ENCODE results near the gene ISG20L2.
A peak's percentile ranks its signal among the peaks of the same experiment; 100 is the strongest.

Gene ISG20L2

DNA sequence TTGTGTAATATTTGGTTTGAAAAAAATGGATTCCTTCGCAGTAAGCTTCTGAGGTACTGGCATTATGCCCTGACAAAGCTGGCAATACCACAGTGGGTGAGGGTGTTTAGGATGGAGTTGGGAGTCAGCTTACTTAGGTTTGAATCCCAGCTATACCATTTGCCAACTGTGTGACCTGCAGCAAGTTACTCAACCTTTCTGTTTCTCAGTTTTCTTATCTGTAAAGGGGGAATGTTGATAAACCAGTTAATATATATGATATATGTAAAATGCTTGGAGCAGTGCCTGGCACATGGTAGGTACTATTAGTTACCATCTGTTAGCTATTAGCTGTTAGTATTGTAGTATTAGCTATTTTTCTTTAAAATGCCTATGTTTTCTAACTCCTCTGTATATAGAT is 27.8 kb upstream of the ISG20L2 start:
- no peak for DNase-seq (ENCODE audit: extremely low read depth, insufficient read length)
- no peaks in the 10 kb centered on the region for H3K27me3 ChIP-seq (replicated peaks; ENCODE audit: control insufficient read depth, insufficient read depth, low read length)
- no peak for TF ChIP-seq CTCF (IDR thresholded peaks at IDR 0.05; ENCODE audit: insufficient read depth, low read length, poor library complexity, severe bottlenecking)
- no peak overlapping the region for H3K4me3 ChIP-seq (replicated peaks; ENCODE audit: low read depth, low read length)
- no peaks in the 10 kb centered on the region for H3K36me3 ChIP-seq (ENCODE audit: control insufficient read depth, insufficient read depth, low read length)

DNA sequence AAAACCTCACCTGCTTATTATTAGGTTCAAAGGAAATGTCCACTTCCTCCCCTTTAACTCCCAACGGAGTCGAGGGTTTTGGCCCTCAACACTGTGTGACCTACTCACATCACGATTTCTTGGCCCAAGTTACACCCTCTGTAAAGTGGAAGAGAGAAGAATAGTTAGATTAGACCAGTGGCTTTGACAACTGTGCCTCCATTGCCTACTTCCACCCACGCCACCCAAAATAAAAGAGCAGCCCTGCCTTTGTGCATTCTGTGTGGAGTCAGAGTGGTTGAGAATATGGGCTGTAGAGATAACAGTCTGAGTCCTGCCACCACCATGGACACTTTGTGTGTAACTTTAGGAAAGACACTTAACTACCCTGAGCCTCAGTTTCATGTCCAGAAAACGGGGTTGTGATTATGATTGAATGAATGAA is 27.0 kb upstream of the ISG20L2 start:
- H3K4me3 ChIP-seq (replicated peaks; ENCODE audit: low read depth, low read length), result no peak overlapping the region
- DNase-seq (ENCODE audit: extremely low read depth, insufficient read length), result no peak
- H3K36me3 ChIP-seq (ENCODE audit: control insufficient read depth, insufficient read depth, low read length), result no peaks in the 10 kb centered on the region
- H3K27me3 ChIP-seq (replicated peaks; ENCODE audit: control insufficient read depth, insufficient read depth, low read length), result no peaks in the 10 kb centered on the region
- no peak for TF ChIP-seq CTCF (IDR thresholded peaks at IDR 0.05; ENCODE audit: insufficient read depth, low read length, poor library complexity, severe bottlenecking)

- TF ChIP-seq CTCF (IDR thresholded peaks at IDR 0.05; ENCODE audit: insufficient read depth, low read length, poor library complexity, severe bottlenecking), result no peak
- no peaks in the 10 kb centered on the region for H3K27me3 ChIP-seq (replicated peaks; ENCODE audit: control insufficient read depth, insufficient read depth, low read length)
- H3K36me3 ChIP-seq (ENCODE audit: control insufficient read depth, insufficient read depth, low read length), result no peaks in the 10 kb centered on the region
- H3K4me3 ChIP-seq (replicated peaks; ENCODE audit: low read depth, low read length), result no peak overlapping the region
- no peak for DNase-seq (ENCODE audit: extremely low read depth, insufficient read length)
Measured at GRCh38 chr1:156754219-156754618, 25.7 kb upstream of the ISG20L2 start.

DNA sequence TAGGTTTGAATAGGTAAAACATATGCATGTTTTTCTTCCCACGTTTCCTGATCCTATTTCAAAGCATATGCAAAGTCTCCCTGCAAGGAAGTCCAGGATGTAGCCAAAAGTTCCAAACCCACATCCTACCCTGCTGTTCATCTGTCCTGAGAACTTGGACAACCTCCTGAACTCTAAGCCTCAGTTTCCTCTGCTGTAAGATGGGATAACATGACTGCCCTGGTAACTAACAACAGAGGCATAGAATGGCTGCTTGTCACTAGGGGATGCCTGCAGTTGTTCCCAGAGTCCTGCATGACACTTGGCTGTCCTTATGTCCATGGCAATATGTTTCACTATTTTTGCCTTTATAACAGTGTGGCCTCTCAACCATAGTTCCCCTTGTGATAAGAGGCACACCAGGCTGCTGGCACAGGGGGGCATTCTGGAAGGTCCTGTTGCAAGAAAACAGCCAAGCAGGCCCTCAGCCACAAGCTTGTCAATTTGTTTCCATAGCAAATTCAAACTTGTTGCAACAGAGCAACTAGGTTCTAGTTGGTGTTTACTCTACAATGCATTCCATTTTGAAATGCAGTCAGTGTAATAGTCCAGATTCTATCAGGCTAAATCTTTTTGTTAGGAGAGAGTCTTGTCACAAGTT is 24.4 kb upstream of the ISG20L2 start:
- Histone ChIP-seq H3K4me3 (replicated peaks; ENCODE audit: low read depth, low read length) (peak overlapping the region; percentile 93), H3K27me3 (replicated peaks; ENCODE audit: control insufficient read depth, insufficient read depth, low read length) (no peaks in the 10 kb centered on the region), H3K36me3 (ENCODE audit: control insufficient read depth, insufficient read depth, low read length) (no peaks in the 10 kb centered on the region)
- TF ChIP-seq CTCF (IDR thresholded peaks at IDR 0.05; ENCODE audit: insufficient read depth, low read length, poor library complexity, severe bottlenecking), result no peak
- no peak for DNase-seq (ENCODE audit: extremely low read depth, insufficient read length)

- Histone ChIP-seq H3K36me3 (ENCODE audit: control insufficient read depth, insufficient read depth, low read length) (no peaks in the 10 kb centered on the region), H3K27me3 (replicated peaks; ENCODE audit: control insufficient read depth, insufficient read depth, low read length) (no peaks in the 10 kb centered on the region), H3K4me3 (replicated peaks; ENCODE audit: low read depth, low read length) (peak overlapping the region; percentile 93)
- DNase-seq (ENCODE audit: extremely low read depth, insufficient read length), result peak; percentile 97
- no peak for TF ChIP-seq CTCF (IDR thresholded peaks at IDR 0.05; ENCODE audit: insufficient read depth, low read length, poor library complexity, severe bottlenecking)
Measured at GRCh38 chr1:156751757-156752481, 23.4 kb upstream of the ISG20L2 start.

All from GM06990 (cell line).